Measurements from ENCODE around the gene RFPL3.
A peak's percentile ranks its signal among the peaks of the same experiment; 100 is the strongest.

Gene RFPL3

DNA sequence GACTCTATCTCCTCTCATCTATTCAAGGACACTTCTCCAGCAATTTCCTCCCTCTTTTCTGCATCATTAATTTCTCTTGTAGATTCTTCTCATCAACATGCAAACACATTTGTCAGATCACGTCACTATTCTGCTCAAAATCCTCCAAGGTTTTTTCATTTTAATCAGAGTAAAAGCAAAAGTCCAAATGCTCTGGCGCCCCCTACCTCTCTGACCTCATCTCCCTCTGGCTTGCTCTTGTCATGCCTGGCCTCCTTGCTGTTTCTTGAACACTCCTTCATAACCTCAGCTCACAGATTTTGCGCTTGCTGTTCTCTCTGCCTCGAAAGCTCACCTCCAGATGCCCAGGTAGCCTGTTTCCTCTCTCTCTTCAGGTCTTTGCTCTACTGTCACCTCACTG, 32.0 kb downstream of the RFPL3 start:
- TF ChIP-seq RAD21 (IDR thresholded peaks at IDR 0.05; ENCODE audit: low read depth): peak; percentile 24
- TF ChIP-seq NFIC (IDR thresholded peaks at IDR 0.05): no peak

DNA sequence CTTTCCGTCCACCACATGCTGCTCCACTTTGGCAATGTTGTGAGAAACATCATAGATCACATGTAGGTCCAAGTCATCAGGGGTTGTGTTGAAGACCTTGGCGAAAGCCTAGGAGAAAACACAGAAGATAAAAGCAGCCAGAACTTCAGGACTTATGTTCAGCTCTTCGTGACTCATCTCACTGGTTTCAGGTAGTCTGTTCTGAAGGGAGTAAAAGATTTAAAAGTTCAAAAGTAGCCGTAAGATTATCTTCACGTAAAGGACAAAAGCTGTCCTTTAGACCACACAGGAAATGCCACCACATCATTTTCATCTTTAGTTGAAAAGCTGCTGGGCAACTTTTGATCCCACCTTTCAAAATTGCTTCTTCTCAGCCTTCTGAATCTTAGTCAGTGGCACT, 37.4 kb downstream of the RFPL3 start:
- TF ChIP-seq TAF1 (IDR thresholded peaks at IDR 0.05; ENCODE audit: low read depth) (no peak), CREB1 (IDR thresholded peaks at IDR 0.05; ENCODE audit: low read depth) (no peak), TCF12 (IDR thresholded peaks at IDR 0.05; ENCODE audit: low read depth) (no peak), EGR1 (IDR thresholded peaks at IDR 0.05) (no peak), TEAD4 (IDR thresholded peaks at IDR 0.05) (no peak), CEBPB (IDR thresholded peaks at IDR 0.05) (no peak), YY1 (IDR thresholded peaks at IDR 0.05; ENCODE audit: low read depth) (no peak), NFIC (IDR thresholded peaks at IDR 0.05) (no peak), ZBTB7A (IDR thresholded peaks at IDR 0.05; ENCODE audit: low read depth) (no peak), RAD21 (IDR thresholded peaks at IDR 0.05; ENCODE audit: low read depth) (no peak), FOXM1 (IDR thresholded peaks at IDR 0.05; ENCODE audit: borderline replicate concordance, low read depth) (no peak), EP300 (IDR thresholded peaks at IDR 0.05; ENCODE audit: borderline replicate concordance) (no peak)
- TF ChIP-seq, protein P1, sequence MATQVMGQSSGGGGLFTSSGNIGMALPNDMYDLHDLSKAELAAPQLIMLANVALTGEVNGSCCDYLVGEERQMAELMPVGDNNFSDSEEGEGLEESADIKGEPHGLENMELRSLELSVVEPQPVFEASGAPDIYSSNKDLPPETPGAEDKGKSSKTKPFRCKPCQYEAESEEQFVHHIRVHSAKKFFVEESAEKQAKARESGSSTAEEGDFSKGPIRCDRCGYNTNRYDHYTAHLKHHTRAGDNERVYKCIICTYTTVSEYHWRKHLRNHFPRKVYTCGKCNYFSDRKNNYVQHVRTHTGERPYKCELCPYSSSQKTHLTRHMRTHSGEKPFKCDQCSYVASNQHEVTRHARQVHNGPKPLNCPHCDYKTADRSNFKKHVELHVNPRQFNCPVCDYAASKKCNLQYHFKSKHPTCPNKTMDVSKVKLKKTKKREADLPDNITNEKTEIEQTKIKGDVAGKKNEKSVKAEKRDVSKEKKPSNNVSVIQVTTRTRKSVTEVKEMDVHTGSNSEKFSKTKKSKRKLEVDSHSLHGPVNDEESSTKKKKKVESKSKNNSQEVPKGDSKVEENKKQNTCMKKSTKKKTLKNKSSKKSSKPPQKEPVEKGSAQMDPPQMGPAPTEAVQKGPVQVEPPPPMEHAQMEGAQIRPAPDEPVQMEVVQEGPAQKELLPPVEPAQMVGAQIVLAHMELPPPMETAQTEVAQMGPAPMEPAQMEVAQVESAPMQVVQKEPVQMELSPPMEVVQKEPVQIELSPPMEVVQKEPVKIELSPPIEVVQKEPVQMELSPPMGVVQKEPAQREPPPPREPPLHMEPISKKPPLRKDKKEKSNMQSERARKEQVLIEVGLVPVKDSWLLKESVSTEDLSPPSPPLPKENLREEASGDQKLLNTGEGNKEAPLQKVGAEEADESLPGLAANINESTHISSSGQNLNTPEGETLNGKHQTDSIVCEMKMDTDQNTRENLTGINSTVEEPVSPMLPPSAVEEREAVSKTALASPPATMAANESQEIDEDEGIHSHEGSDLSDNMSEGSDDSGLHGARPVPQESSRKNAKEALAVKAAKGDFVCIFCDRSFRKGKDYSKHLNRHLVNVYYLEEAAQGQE (IDR thresholded peaks at IDR 0.05; ENCODE audit: low read depth): no peak
- TF ChIP-seq, protein P2, sequence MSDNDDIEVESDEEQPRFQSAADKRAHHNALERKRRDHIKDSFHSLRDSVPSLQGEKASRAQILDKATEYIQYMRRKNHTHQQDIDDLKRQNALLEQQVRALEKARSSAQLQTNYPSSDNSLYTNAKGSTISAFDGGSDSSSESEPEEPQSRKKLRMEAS (IDR thresholded peaks at IDR 0.05): no peak
- TF ChIP-seq, protein P3, sequence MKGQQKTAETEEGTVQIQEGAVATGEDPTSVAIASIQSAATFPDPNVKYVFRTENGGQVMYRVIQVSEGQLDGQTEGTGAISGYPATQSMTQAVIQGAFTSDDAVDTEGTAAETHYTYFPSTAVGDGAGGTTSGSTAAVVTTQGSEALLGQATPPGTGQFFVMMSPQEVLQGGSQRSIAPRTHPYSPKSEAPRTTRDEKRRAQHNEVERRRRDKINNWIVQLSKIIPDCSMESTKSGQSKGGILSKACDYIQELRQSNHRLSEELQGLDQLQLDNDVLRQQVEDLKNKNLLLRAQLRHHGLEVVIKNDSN (IDR thresholded peaks at IDR 0.05): no peak

DNA sequence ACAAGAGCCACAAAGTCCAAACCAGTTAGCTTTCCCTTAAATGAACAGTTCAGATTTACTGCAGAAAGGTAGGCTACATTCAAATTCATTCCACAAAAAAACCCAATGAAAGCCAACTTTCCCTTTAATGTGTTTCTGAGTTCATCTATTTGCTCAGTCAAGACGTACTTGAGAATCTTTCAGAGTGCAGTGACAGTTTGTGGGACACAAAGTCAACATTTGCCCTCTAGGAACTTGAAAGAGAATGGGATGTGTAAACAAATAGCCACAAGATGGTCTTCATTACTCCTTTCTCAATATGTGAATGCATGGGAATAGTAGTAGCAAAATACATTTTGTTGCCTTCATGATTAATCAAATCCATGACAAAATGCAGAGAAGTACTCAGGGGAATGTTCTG, 38.6 kb downstream of the RFPL3 start:
- TF ChIP-seq RAD21 (IDR thresholded peaks at IDR 0.05; ENCODE audit: low read depth): no peak
- TF ChIP-seq EP300 (IDR thresholded peaks at IDR 0.05; ENCODE audit: borderline replicate concordance): no peak
- TF ChIP-seq FOXM1 (IDR thresholded peaks at IDR 0.05; ENCODE audit: borderline replicate concordance, low read depth): no peak
- TF ChIP-seq YY1 (IDR thresholded peaks at IDR 0.05; ENCODE audit: low read depth): no peak
- no peak for TF ChIP-seq CREB1 (IDR thresholded peaks at IDR 0.05; ENCODE audit: low read depth)
- no peak for TF ChIP-seq TEAD4 (IDR thresholded peaks at IDR 0.05)
- TF ChIP-seq TAF1 (IDR thresholded peaks at IDR 0.05; ENCODE audit: low read depth): no peak
- TF ChIP-seq TCF12 (IDR thresholded peaks at IDR 0.05; ENCODE audit: low read depth): no peak
- TF ChIP-seq, protein P2 (IDR thresholded peaks at IDR 0.05): no peak

DNA sequence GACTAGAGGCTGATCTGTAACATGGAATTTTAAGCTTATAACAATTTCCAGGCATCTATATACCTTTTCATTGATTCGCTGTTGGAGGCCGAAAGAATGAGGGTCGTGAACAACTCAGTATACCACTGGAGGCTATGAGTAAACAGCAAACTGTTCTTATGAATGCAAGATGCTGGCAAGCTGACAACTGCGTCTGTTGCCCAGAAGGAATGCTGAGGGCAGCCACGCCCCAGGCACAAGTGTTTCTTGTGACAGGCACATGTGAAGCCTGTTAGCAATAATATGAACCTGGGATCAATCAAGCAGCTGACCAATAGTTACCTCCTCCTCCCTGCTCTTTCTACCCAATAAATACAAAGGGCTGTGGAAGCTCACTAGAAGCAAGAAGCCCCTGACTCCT, 39.1 kb downstream of the RFPL3 start:
- no peak for TF ChIP-seq EP300 (IDR thresholded peaks at IDR 0.05; ENCODE audit: borderline replicate concordance)
- TF ChIP-seq TAF1 (IDR thresholded peaks at IDR 0.05; ENCODE audit: low read depth): no peak
- no peak for TF ChIP-seq CEBPB (IDR thresholded peaks at IDR 0.05)
- no peak for TF ChIP-seq CREB1 (IDR thresholded peaks at IDR 0.05; ENCODE audit: low read depth)
- TF ChIP-seq, protein P2 (IDR thresholded peaks at IDR 0.05): no peak
- no peak for TF ChIP-seq NFIC (IDR thresholded peaks at IDR 0.05)
- TF ChIP-seq TCF12 (IDR thresholded peaks at IDR 0.05; ENCODE audit: low read depth): no peak
- TF ChIP-seq FOXM1 (IDR thresholded peaks at IDR 0.05; ENCODE audit: borderline replicate concordance, low read depth): no peak
- TF ChIP-seq TEAD4 (IDR thresholded peaks at IDR 0.05): no peak
- no peak for TF ChIP-seq EGR1 (IDR thresholded peaks at IDR 0.05)
- TF ChIP-seq RAD21 (IDR thresholded peaks at IDR 0.05; ENCODE audit: low read depth): no peak

DNA sequence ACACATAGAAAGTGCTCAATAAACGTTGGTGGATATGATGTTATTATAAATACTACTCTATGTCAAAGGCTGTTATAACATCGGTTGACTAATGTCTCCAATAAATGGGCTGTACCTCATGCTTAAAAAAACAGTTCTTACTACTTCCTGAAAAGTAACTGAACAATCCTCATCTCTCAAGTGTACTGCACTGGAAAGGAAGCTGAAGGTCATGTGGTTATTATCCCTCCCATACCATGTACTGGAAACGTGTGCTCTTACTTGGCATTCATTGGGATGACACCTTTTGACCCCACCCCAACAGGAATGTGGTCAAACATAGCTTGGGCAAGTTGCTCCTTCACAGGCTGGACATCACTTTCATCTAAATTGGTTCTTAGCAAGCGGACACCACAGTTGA, 43.8 kb downstream of the RFPL3 start:
- TF ChIP-seq NFIC (IDR thresholded peaks at IDR 0.05) (no peak), CREB1 (IDR thresholded peaks at IDR 0.05; ENCODE audit: low read depth) (no peak), TCF12 (IDR thresholded peaks at IDR 0.05; ENCODE audit: low read depth) (no peak), FOXM1 (IDR thresholded peaks at IDR 0.05; ENCODE audit: borderline replicate concordance, low read depth) (no peak), EP300 (IDR thresholded peaks at IDR 0.05; ENCODE audit: borderline replicate concordance) (no peak), TEAD4 (IDR thresholded peaks at IDR 0.05) (no peak), TAF1 (IDR thresholded peaks at IDR 0.05; ENCODE audit: low read depth) (no peak), YY1 (IDR thresholded peaks at IDR 0.05; ENCODE audit: low read depth) (no peak), ZBTB7A (IDR thresholded peaks at IDR 0.05; ENCODE audit: low read depth) (no peak), RAD21 (IDR thresholded peaks at IDR 0.05; ENCODE audit: low read depth) (no peak), CEBPB (IDR thresholded peaks at IDR 0.05) (no peak)
- TF ChIP-seq, protein P1 (IDR thresholded peaks at IDR 0.05; ENCODE audit: low read depth): no peak
- TF ChIP-seq, protein P3 (IDR thresholded peaks at IDR 0.05): no peak
- TF ChIP-seq, protein P2 (IDR thresholded peaks at IDR 0.05): no peak

Data from Ishikawa (cell line).